GM23338 (cell line): ENCODE data around the gene TULP4. TPM values are rescaled to one million over a fixed set of nuclear protein-coding genes. Genes with fewer than 3 reads are reported as not detected.

Source experiments
- ATAC-seq: fragments of 200-7000 bp; cut with Tn5 transposase; 3 replicates; pipeline ENCODE4 v1.9.1; 2020
- DNase-seq: peaks from one replicate; pipeline ENCODE4 v3.0.0-alpha.2; 2015; ENCODE audit warnings: low spot score
- H2AFZ ChIP-seq: fragments of 200-600 bp; sonication (generic); 2 replicates; pipeline ENCODE4 v1.8.0; 2016; ENCODE audit warnings: antibody characterized with exemption, mild to moderate bottlenecking, moderate library complexity
- H3F3A ChIP-seq: fragments of 200-600 bp; sonication (generic); replicated peaks from 2 replicates; pipeline ENCODE4 v1.8.0; 2017; ENCODE audit warnings: antibody characterized with exemption, mixed run types, low read depth
- H3K27ac ChIP-seq: fragments of 200-600 bp; sonication (generic); 2 replicates; pipeline ENCODE4 v1.6.1; 2016; ENCODE audit warnings: low read depth
- H3K27me3 ChIP-seq: fragments of 200-600 bp; sonication (generic); 2 replicates; pipeline ENCODE4 v1.8.0; 2016; ENCODE audit warnings: mild to moderate bottlenecking, mixed run types, moderate library complexity; ENCODE audit not compliant: insufficient read depth
- H3K36me3 ChIP-seq: fragments of 200-600 bp; sonication (generic); 2 replicates; pipeline ENCODE4 v1.8.0; 2016; ENCODE audit warnings: mild to moderate bottlenecking; ENCODE audit not compliant: insufficient read depth
- H3K4me1 ChIP-seq: fragments of 200-600 bp; sonication (generic); 2 replicates; pipeline ENCODE4 v1.8.0; 2016; ENCODE audit warnings: mild to moderate bottlenecking, moderate library complexity; ENCODE audit not compliant: insufficient read depth
- H3K4me2 ChIP-seq: fragments of 200-600 bp; sonication (generic); 2 replicates; pipeline ENCODE4 v1.7.1; 2017; ENCODE audit warnings: mixed run types
- H3K4me3 ChIP-seq: fragments of 200-600 bp; sonication (generic); 2 replicates; pipeline ENCODE4 v1.6.1; 2016; ENCODE audit warnings: mixed run types
- H3K79me2 ChIP-seq: fragments of 200-600 bp; sonication (generic); replicated peaks from 2 replicates; pipeline ENCODE4 v1.8.0; 2017; ENCODE audit warnings: mild to moderate bottlenecking; ENCODE audit not compliant: insufficient read depth
- H3K9me2 ChIP-seq: fragments of 200-600 bp; sonication (generic); 2 replicates; pipeline ENCODE4 v1.8.0; 2017; ENCODE audit not compliant: insufficient read depth
- H4K20me1 ChIP-seq: fragments of 200-600 bp; sonication (generic); replicated peaks from 2 replicates; pipeline ENCODE4 v1.8.0; 2017; ENCODE audit warnings: mild to moderate bottlenecking; ENCODE audit not compliant: insufficient read depth
- H3K27ac Mint-ChIP-seq: 2 replicates; pipeline ENCODE4 v1.8.0; 2020; ENCODE audit warnings: inconsistent platforms, mild to moderate bottlenecking, moderate library complexity, mixed read lengths
- H3K27me3 Mint-ChIP-seq: 3 replicates; pipeline ENCODE4 v1.8.0; 2022; ENCODE audit warnings: low read depth, mild to moderate bottlenecking, moderate library complexity, mixed read lengths, inconsistent platforms; ENCODE audit not compliant: insufficient read depth, poor library complexity
- H3K36me3 Mint-ChIP-seq: 3 replicates; pipeline ENCODE4 v1.8.0; 2021; ENCODE audit warnings: low read depth, mild to moderate bottlenecking, inconsistent platforms, moderate library complexity, mixed read lengths
- H3K4me1 Mint-ChIP-seq: 3 replicates; pipeline ENCODE4 v1.8.0; 2020; ENCODE audit warnings: mild to moderate bottlenecking, inconsistent platforms, mixed read lengths
- H3K4me3 Mint-ChIP-seq: 3 replicates; pipeline ENCODE4 v1.8.0; 2021; ENCODE audit warnings: moderate library complexity, mild to moderate bottlenecking, inconsistent platforms, mixed read lengths
- H3K9me3 Mint-ChIP-seq: 3 replicates; pipeline ENCODE4 v1.8.0; 2020; ENCODE audit warnings: moderate library complexity, mild to moderate bottlenecking, inconsistent platforms, mixed read lengths
- CREB1 ChIP-seq: fragments of 250-450 bp; sonication (Bioruptor Pico); IDR thresholded peaks from 2 replicates; pipeline ENCODE4 v1.5.0; 2020; ENCODE audit warnings: low read depth, mild to moderate bottlenecking, moderate library complexity
- EZH2 ChIP-seq: fragments of 200-600 bp; sonication (generic); IDR thresholded peaks from one replicate; pipeline ENCODE4 v1.8.0; 2017; ENCODE audit warnings: antibody characterized with exemption, mild to moderate bottlenecking, low read depth; ENCODE audit not compliant: unreplicated experiment
- EZH2phosphoT487 ChIP-seq: fragments of 200-600 bp; sonication (generic); IDR thresholded peaks from one replicate; pipeline ENCODE4 v1.8.1; 2018; ENCODE audit warnings: antibody characterized with exemption; ENCODE audit not compliant: unreplicated experiment
- NANOG ChIP-seq: IDR thresholded peaks from 2 replicates; pipeline ENCODE4 v1.6.1; 2016; ENCODE audit warnings: antibody characterized with exemption, borderline replicate concordance
- POLR2AphosphoS5 ChIP-seq: IDR thresholded peaks from 2 replicates; pipeline ENCODE4 v1.6.1; 2016; ENCODE audit warnings: antibody characterized with exemption, low read depth
- STAT1 ChIP-seq: IDR thresholded peaks from one replicate; pipeline ENCODE4 v1.6.1; 2016; ENCODE audit warnings: antibody characterized with exemption; ENCODE audit not compliant: unreplicated experiment
- ZNF114 ChIP-seq: fragments of 250-450 bp; sonication (Bioruptor Pico); IDR thresholded peaks from 2 replicates; pipeline ENCODE4 v1.5.0; 2020; ENCODE audit warnings: mild to moderate bottlenecking, moderate library complexity
- ZNF331 ChIP-seq: fragments of 250-450 bp; sonication (Bioruptor Pico); IDR thresholded peaks from 2 replicates; pipeline ENCODE4 v1.5.0; 2020; ENCODE audit warnings: low read depth, mild to moderate bottlenecking, moderate library complexity
- ZNF462 ChIP-seq: fragments of 250-450 bp; sonication (Bioruptor Pico); IDR thresholded peaks from 2 replicates; pipeline ENCODE4 v1.5.0; 2020; ENCODE audit warnings: mild to moderate bottlenecking, moderate library complexity
- polyA plus RNA-seq: library from polyadenylated mRNA; unstranded; fragments of >200 nt; fragmentation: Nextera tagmentation; extraction: Ambion mirVana; gene quantifications from 2 replicates; pipeline ENCODE4 v1.2.1, GENCODE V29; 2016
- total RNA-seq: library from RNA; depleted of rRNA; stranded (reverse); fragments of >200 nt; shearing (Covaris generic); gene quantifications from 2 replicates; pipeline ENCODE4 v1.2.3, GENCODE V29; 2014
- TF ChIP-seq, protein P1 (sequence below), 2 experiments: fragments of 200-600 bp in 1 of 2; sonication (generic) in 1 of 2; conservative IDR thresholded peaks; 2 replicates each; pipeline versions ENCODE4 v1.5.1 to v1.6.1; 2016 to 2017; ENCODE audit warnings: antibody characterized with exemption in 2 of 2, low read depth in 2 of 2, mild to moderate bottlenecking in 2 of 2, moderate library complexity in 1 of 2
- TF ChIP-seq, protein P2 (sequence below): IDR thresholded peaks from 2 replicates; pipeline ENCODE4 v1.6.1; 2016; ENCODE audit warnings: antibody characterized with exemption

The TULP4 gene
- total and polyA plus RNA-seq, 2 experiments from 2014 or later, result 31.2 to 50.2 TPM

- no peak overlapping the region for H3K4me2 ChIP-seq
- no peaks in the 10 kb centered on the region for H3K36me3 ChIP-seq
- DNase-seq, result peak; percentile 24
- Mint-ChIP-seq H3K4me3 (no peak overlapping the region), H3K36me3 (no peaks in the 10 kb centered on the region; the same call in 2 of the 3 replicates), H3K4me1 (peaks cover 16% of the 10 kb centered on the region), H3K27ac (no peak overlapping the region), H3K27me3 (no peaks in the 10 kb centered on the region), H3K9me3 (no peaks in the 10 kb centered on the region)
- 0 out of 2 replicates have a peak, but pooled peaks cover 4% of the 10 kb centered on the region for H4K20me1 ChIP-seq
- TF ChIP-seq EZH2phosphoT487, result no peak
- no peaks in the 10 kb centered on the region for H3F3A ChIP-seq
- no peak overlapping the region for H3K4me3 ChIP-seq
- H3K27me3 ChIP-seq, result no peaks in the 10 kb centered on the region
- peaks cover 9% of the 10 kb centered on the region for H3K79me2 ChIP-seq
- ATAC-seq, result no peak; the same call in 2 of the 3 replicates
- H3K4me1 ChIP-seq, result no peaks in the 10 kb centered on the region
- H3K9me2 ChIP-seq, result no peaks in the 10 kb centered on the region; the same call in 1 of the 2 replicates
- no peak overlapping the region for H2AFZ ChIP-seq
- no peak overlapping the region for H3K27ac ChIP-seq
Measured at GRCh38 chr6:158361068-158361467, 48.8 kb downstream of the TULP4 start.

DNA sequence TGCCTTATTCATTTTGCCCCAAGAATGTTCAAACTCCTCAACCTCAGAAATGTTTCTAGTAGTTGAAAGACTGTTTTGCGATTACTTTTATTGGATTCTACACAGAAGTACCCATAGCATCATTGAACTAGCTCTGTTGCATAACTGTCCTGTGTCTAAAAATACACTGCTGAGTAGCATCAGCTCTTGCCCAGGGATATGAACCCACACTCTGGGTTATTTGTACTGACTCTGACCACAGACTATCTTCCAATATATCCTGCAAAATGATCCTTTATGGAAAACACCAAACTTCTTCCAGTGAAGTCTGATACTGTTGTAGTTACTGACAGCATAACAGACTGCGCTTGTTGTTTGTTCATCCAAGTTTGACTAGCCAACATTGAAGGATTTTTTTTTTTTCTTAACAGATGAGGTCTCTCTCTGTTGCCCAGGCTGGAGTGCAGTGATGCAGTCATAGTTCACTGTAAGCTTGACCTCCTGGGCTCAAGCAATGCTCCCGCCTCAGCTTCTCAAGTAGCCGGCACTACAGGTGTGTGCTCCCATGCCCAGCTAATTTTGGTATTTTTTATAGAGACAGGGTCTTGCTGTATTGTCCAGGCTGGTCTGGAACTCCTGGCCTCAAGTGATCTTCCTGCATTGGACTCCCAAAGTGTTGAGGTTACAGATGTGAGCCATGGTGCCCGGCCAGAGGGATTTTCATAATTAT is 49.9 kb downstream of the TULP4 start:
- ATAC-seq (no peak), DNase-seq (no peak)
- H3K9me2 ChIP-seq, result no peaks in the 10 kb centered on the region; the same call in 1 of the 2 replicates
- no peak overlapping the region for H2AFZ ChIP-seq
- no peak overlapping the region for H3K27ac ChIP-seq
- no peaks in the 10 kb centered on the region for H3K27me3 ChIP-seq
- H3K4me2 ChIP-seq, result no peak overlapping the region
- Mint-ChIP-seq H3K27ac (no peak overlapping the region), H3K9me3 (peaks cover 4% of the 10 kb centered on the region; the same call in 1 of the 3 replicates), H3K4me3 (no peak overlapping the region), H3K36me3 (no peaks in the 10 kb centered on the region; the same call in 2 of the 3 replicates), H3K4me1 (peaks cover 9% of the 10 kb centered on the region; the same call in 2 of the 3 replicates), H3K27me3 (no peaks in the 10 kb centered on the region)
- 0 out of 2 replicates have a peak, but pooled peaks cover 4% of the 10 kb centered on the region for H4K20me1 ChIP-seq
- H3K4me3 ChIP-seq, result no peak overlapping the region
- H3K4me1 ChIP-seq, result no peaks in the 10 kb centered on the region
- no peaks in the 10 kb centered on the region for H3K36me3 ChIP-seq
- H3K79me2 ChIP-seq, result peaks cover 5% of the 10 kb centered on the region
- no peaks in the 10 kb centered on the region for H3F3A ChIP-seq
- TF ChIP-seq ZNF114 (CRISPR knock-in tag) (no peak), STAT1 (no peak), ZNF331 (CRISPR knock-in tag) (no peak), EZH2 (no peak), ZNF462 (CRISPR knock-in tag) (no peak), NANOG (no peak), POLR2AphosphoS5 (no peak), CREB1 (no peak)
- TF ChIP-seq, protein P1, sequence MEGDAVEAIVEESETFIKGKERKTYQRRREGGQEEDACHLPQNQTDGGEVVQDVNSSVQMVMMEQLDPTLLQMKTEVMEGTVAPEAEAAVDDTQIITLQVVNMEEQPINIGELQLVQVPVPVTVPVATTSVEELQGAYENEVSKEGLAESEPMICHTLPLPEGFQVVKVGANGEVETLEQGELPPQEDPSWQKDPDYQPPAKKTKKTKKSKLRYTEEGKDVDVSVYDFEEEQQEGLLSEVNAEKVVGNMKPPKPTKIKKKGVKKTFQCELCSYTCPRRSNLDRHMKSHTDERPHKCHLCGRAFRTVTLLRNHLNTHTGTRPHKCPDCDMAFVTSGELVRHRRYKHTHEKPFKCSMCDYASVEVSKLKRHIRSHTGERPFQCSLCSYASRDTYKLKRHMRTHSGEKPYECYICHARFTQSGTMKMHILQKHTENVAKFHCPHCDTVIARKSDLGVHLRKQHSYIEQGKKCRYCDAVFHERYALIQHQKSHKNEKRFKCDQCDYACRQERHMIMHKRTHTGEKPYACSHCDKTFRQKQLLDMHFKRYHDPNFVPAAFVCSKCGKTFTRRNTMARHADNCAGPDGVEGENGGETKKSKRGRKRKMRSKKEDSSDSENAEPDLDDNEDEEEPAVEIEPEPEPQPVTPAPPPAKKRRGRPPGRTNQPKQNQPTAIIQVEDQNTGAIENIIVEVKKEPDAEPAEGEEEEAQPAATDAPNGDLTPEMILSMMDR (conservative IDR thresholded peaks at IDR 0.05; ENCODE audit: low read depth in 2 of 2), result no peak
- TF ChIP-seq, protein P2, sequence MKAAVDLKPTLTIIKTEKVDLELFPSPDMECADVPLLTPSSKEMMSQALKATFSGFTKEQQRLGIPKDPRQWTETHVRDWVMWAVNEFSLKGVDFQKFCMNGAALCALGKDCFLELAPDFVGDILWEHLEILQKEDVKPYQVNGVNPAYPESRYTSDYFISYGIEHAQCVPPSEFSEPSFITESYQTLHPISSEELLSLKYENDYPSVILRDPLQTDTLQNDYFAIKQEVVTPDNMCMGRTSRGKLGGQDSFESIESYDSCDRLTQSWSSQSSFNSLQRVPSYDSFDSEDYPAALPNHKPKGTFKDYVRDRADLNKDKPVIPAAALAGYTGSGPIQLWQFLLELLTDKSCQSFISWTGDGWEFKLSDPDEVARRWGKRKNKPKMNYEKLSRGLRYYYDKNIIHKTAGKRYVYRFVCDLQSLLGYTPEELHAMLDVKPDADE, result no peak
